H1 (cell line): ENCODE data around the gene CCDC15. TPM values are rescaled to one million over a fixed set of nuclear protein-coding genes. Genes with fewer than 3 reads are reported as not detected.

Experiments
- CTCF ChIA-PET: fragments of 300-600 bp; sonication (Branson Sonifier 250); formaldehyde crosslinking; loops from one replicate; lab custom pipeline; 2021; ENCODE audit not compliant: partially characterized antibody; lab: Charles Lee
- POLR2A ChIA-PET: fragments of 300-600 bp; sonication (Branson Sonifier 250); formaldehyde crosslinking; loops from one replicate; lab custom pipeline; 2021; ENCODE audit warnings: inconsistent platforms; ENCODE audit not compliant: partially characterized antibody; lab: Charles Lee
- DNase-seq, 2 experiments: peaks; one replicate each; pipeline versions ENCODE4 v3.0.0 to v3.0.0-alpha.2; 2010 to 2022; ENCODE audit warnings: low spot score in 2 of 2, low read depth in 1 of 2, mixed read lengths in 1 of 2
- FAIRE-seq: peaks from 2 replicates; lab custom pipeline; 2011; peaks lifted over from hg19 to GRCh38; lab: Jason Lieb, UNC
- H2AFZ ChIP-seq: 2 replicates; pipeline ENCODE4 v1.8.1; 2012; ENCODE audit warnings: low read length, inconsistent platforms
- H2AK5ac ChIP-seq: 2 replicates; pipeline ENCODE4 v1.6.1; 2013; ENCODE audit warnings: low read depth, low read length
- H2BK120ac ChIP-seq: replicated peaks from 2 replicates; pipeline ENCODE3; 2013; ENCODE audit warnings: low read depth, low read length, inconsistent platforms
- H2BK12ac ChIP-seq: 2 replicates; pipeline ENCODE4 v1.6.1; 2013; ENCODE audit warnings: low read depth, low read length
- H2BK15ac ChIP-seq: 2 replicates; pipeline ENCODE4 v1.6.1; 2013; ENCODE audit warnings: low read length
- H2BK20ac ChIP-seq: 2 replicates; pipeline ENCODE4 v1.6.1; 2013; ENCODE audit warnings: low read length
- H2BK5ac ChIP-seq: 2 replicates; pipeline ENCODE4 v1.6.1; 2013; ENCODE audit warnings: low read depth, low read length
- H3K14ac ChIP-seq: 2 replicates; pipeline ENCODE4 v1.6.1; 2013; ENCODE audit warnings: inconsistent platforms; ENCODE audit not compliant: insufficient read length
- H3K18ac ChIP-seq: 2 replicates; pipeline ENCODE4 v1.6.1; 2013; ENCODE audit warnings: low read length; ENCODE audit errors: extremely low read depth
- H3K23ac ChIP-seq: 2 replicates; pipeline ENCODE4 v1.6.1; 2013; ENCODE audit warnings: inconsistent platforms; ENCODE audit not compliant: insufficient read length
- H3K23me2 ChIP-seq: 2 replicates; pipeline ENCODE4 v1.6.1; 2013; ENCODE audit warnings: low read depth, low read length
- H3K27ac ChIP-seq: 2 replicates; pipeline ENCODE4 v1.6.1; 2011; ENCODE audit warnings: low read depth, low read length, inconsistent platforms
- H3K27me3 ChIP-seq, 4 experiments: replicated peaks in 1 of 4; 1 replicate in 1 of 4; 2 replicates in 3 of 4; pipeline versions ENCODE4 v1.6.1 to v1.8.1; 2011 to 2013; ENCODE audit warnings: low read length in 3 of 4, mild to moderate bottlenecking in 3 of 4, inconsistent platforms in 2 of 4, mixed read lengths in 2 of 4, moderate library complexity in 1 of 4; ENCODE audit not compliant: control insufficient read depth in 3 of 4, insufficient read depth in 3 of 4; ENCODE audit errors: extremely low read depth in 1 of 4
- H3K36me3 ChIP-seq, 4 experiments: 2 replicates each; pipeline versions ENCODE4 v1.6.1 to v1.8.1; 2011 to 2013; ENCODE audit warnings: mild to moderate bottlenecking in 4 of 4, low read length in 3 of 4, moderate library complexity in 2 of 4, control low read depth in 1 of 4, inconsistent platforms in 1 of 4; ENCODE audit not compliant: insufficient read depth in 4 of 4, control insufficient read depth in 2 of 4
- H3K4ac ChIP-seq: replicated peaks from 2 replicates; pipeline ENCODE3; 2013; ENCODE audit warnings: low read length, low read depth, mixed read lengths, inconsistent platforms; ENCODE audit not compliant: insufficient read length
- H3K4me1 ChIP-seq, 4 experiments: replicated peaks in 1 of 4; 1 replicate in 1 of 4; 2 replicates in 3 of 4; pipeline versions ENCODE4 v1.6.1 to v1.8.1; 2011 to 2013; ENCODE audit warnings: low read length in 3 of 4, inconsistent platforms in 2 of 4, mixed read lengths in 1 of 4; ENCODE audit not compliant: insufficient read depth in 4 of 4, control insufficient read depth in 3 of 4
- H3K4me2 ChIP-seq, 2 experiments: 2 replicates each; pipeline versions ENCODE4 v1.6.1 to v1.8.1; 2011 to 2013; ENCODE audit warnings: low read depth in 2 of 2, low read length in 2 of 2, control low read depth in 1 of 2, inconsistent platforms in 1 of 2, mild to moderate bottlenecking in 1 of 2; ENCODE audit not compliant: insufficient read depth in 1 of 2
- H3K4me3 ChIP-seq, 4 experiments: fragments of 200-600, 300-600 bp in 1 of 4; sonication (generic), shearing (Covaris generic), sonication (Bioruptor Twin) in 1 of 4; 2 replicates each; pipeline versions ENCODE4 v1.5.1 to v1.8.1; 2011 to 2016; ENCODE audit warnings: low read length in 4 of 4, low read depth in 3 of 4, control low read depth in 2 of 4, inconsistent platforms in 2 of 4, mild to moderate bottlenecking in 2 of 4, mixed read lengths in 1 of 4, moderate library complexity in 1 of 4; ENCODE audit not compliant: insufficient read depth in 2 of 4; ENCODE audit errors: extremely low read depth in 1 of 4
- H3K56ac ChIP-seq: replicated peaks from 2 replicates; pipeline ENCODE3; 2013; ENCODE audit warnings: low read depth, mild to moderate bottlenecking, mixed read lengths, low read length, inconsistent platforms; ENCODE audit not compliant: insufficient read length
- H3K79me1 ChIP-seq: 2 replicates; pipeline ENCODE4 v1.6.1; 2013; ENCODE audit warnings: low read depth, low read length, control low read depth
- H3K79me2 ChIP-seq, 2 experiments: 2 replicates each; pipeline versions ENCODE4 v1.6.1 to v1.8.1; 2012 to 2013; ENCODE audit warnings: low read length in 2 of 2, mild to moderate bottlenecking in 2 of 2, inconsistent platforms in 1 of 2; ENCODE audit not compliant: insufficient read depth in 2 of 2, control insufficient read depth in 1 of 2
- H3K9ac ChIP-seq, 4 experiments: replicated peaks in 1 of 4; 1 replicate in 1 of 4; 2 replicates in 3 of 4; pipeline versions ENCODE4 v1.6.1 to v1.8.1; 2011 to 2013; ENCODE audit warnings: low read depth in 3 of 4, low read length in 3 of 4, control low read depth in 2 of 4, mild to moderate bottlenecking in 2 of 4, moderate library complexity in 2 of 4, inconsistent platforms in 1 of 4; ENCODE audit errors: extremely low read depth in 1 of 4
- H3K9me3 ChIP-seq, 2 experiments: 2 replicates each; pipeline versions ENCODE4 v1.6.1 to v1.8.1; 2012 to 2013; ENCODE audit warnings: mild to moderate bottlenecking in 2 of 2, moderate library complexity in 2 of 2, control low read depth in 1 of 2, inconsistent platforms in 1 of 2, low read depth in 1 of 2, low read length in 1 of 2, mixed read lengths in 1 of 2; ENCODE audit not compliant: insufficient read depth in 2 of 2
- H4K20me1 ChIP-seq, 2 experiments: replicated peaks in 1 of 2; 2 replicates each; pipeline versions ENCODE3 to v1.8.1; 2011 to 2013; ENCODE audit warnings: inconsistent platforms in 2 of 2, low read length in 2 of 2, mild to moderate bottlenecking in 1 of 2; ENCODE audit not compliant: insufficient read depth in 2 of 2, control insufficient read depth in 1 of 2
- H4K5ac ChIP-seq: 2 replicates; pipeline ENCODE4 v1.6.1; 2013; ENCODE audit warnings: low read length, low read depth, mixed read lengths, inconsistent platforms; ENCODE audit not compliant: insufficient read length
- H4K8ac ChIP-seq: 2 replicates; pipeline ENCODE4 v1.8.0; 2013; ENCODE audit warnings: mild to moderate bottlenecking, moderate library complexity, low read length, inconsistent platforms; ENCODE audit not compliant: insufficient read depth; ENCODE audit errors: extremely low read depth
- H4K91ac ChIP-seq: replicated peaks from 2 replicates; pipeline ENCODE3; 2013; ENCODE audit warnings: low read length, mixed read lengths, inconsistent platforms; ENCODE audit not compliant: insufficient read length
- CBX5 ChIP-seq: fragments of 300-800, 300-1000 bp; sonication (generic); IDR thresholded peaks from 2 replicates; pipeline ENCODE4 v1.7.1; 2016; ENCODE audit warnings: antibody characterized with exemption, low read length, low read depth
- GTF2F1 ChIP-seq: IDR thresholded peaks from 2 replicates; pipeline ENCODE4 v1.6.1; 2012; ENCODE audit warnings: low read depth, low read length, improper control_type of control experiment, borderline replicate concordance
- HDAC6 ChIP-seq: IDR thresholded peaks from one replicate; pipeline ENCODE4 v1.7.1; 2012; ENCODE audit warnings: low read depth, mild to moderate bottlenecking, inconsistent platforms, low read length, moderate library complexity
- KDM4A ChIP-seq: IDR thresholded peaks from one replicate; pipeline ENCODE4 v1.7.1; 2012; ENCODE audit warnings: low read depth, mild to moderate bottlenecking, moderate library complexity, low read length, inconsistent platforms; ENCODE audit not compliant: severe bottlenecking
- RBBP5 ChIP-seq: IDR thresholded peaks from 2 replicates; pipeline ENCODE4 v1.7.1; 2012; ENCODE audit warnings: low read depth, mild to moderate bottlenecking, inconsistent platforms, low read length, moderate library complexity, borderline replicate concordance
- SIRT6 ChIP-seq: IDR thresholded peaks from one replicate; pipeline ENCODE4 v1.7.1; 2012; ENCODE audit warnings: low read length, inconsistent platforms
- TBP ChIP-seq: IDR thresholded peaks from 2 replicates; pipeline ENCODE4 v1.6.1; 2011; ENCODE audit warnings: low read depth, low read length, improper control_type of control experiment
- TEAD4 ChIP-seq: IDR thresholded peaks from 2 replicates; pipeline ENCODE4 v1.6.1; 2012; ENCODE audit warnings: low read depth, low read length, inconsistent platforms, mixed read lengths
- WGBS, 2 experiments: shearing (Covaris generic) in 1 of 2; methylation state at CpG; one replicate each; pipeline versions ENCODE4 v1.1.6 to v1.1.7; 2013 to 2015; ENCODE audit warnings: low lambda C conversion rate in 2 of 2, mixed read lengths in 2 of 2, inconsistent platforms in 1 of 2, low coverage in 1 of 2, missing lambda C conversion rate in 1 of 2; ENCODE audit not compliant: insufficient replicate concordance in 2 of 2, insufficient coverage in 1 of 2, insufficient read length in 1 of 2; ENCODE audit errors: extremely low coverage in 1 of 2, missing lambda C conversion rate in 1 of 2; 5-methylcytosine and 5-hydroxymethylcytosine counted together
- polyA plus RNA-seq, 7 experiments: library from polyadenylated mRNA; depleted of rRNA in 3 of 7; stranded (reverse) in 5 of 7; unstranded in 2 of 7; fragments of >200 nt in 5 of 7; fragments of 200-250 nt in 2 of 7; gene quantifications; 1 replicate in 5 of 7; 2 replicates in 1 of 7; 4 replicates in 1 of 7; pipeline versions ENCODE4 v1.2.1 to v1.2.3, GENCODE V29; 2011 to 2013; ENCODE audit warnings: missing spikeins in 2 of 7, mixed read lengths in 2 of 7
- total RNA-seq: library from RNA; stranded (reverse); fragmentation: NEBNext Ultra II Directional; extraction: Animal tissue kit (Norgen Biotek cat#: 25700); gene quantifications from 2 replicates; pipeline ENCODE4 v1.2.1, GENCODE V29; 2021
- TF ChIP-seq, protein P1 (sequence below): IDR thresholded peaks from 2 replicates; pipeline ENCODE4 v1.6.1; 2012; ENCODE audit warnings: inconsistent platforms
- TF ChIP-seq, protein P2 (sequence below): IDR thresholded peaks from 2 replicates; pipeline ENCODE4 v1.6.1; 2011; ENCODE audit warnings: low read length, improper control_type of control experiment

The CCDC15 gene
- total and polyA plus RNA-seq, 2 of the 8 experiments (the other 6 are each of a cell fraction or from before 2014, with no cell fraction given), result 1.5 to 3.1 TPM

DNA sequence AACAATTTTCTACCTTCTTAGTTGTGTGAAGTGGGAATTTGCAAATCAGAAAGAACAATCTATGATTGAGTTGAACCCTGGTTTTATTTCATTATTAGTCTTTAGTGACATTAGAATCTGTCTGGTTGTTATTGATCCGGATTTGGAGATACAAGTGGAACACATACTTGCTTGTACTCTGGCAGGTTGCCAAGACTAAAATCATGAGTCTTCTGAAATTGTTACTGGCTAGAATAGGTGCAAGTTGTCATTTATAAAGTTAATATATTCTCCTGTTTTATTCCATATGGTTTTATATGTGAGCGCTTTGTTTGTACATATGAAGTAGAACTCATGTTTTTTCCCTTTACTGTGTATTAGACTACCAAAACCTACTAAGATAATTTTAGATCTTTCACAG lies 23.0 kb downstream of the CCDC15 start:
- Histone ChIP-seq H3K9ac (no peak overlapping the region), H3K4me3 (no peak overlapping the region), H2BK15ac (no peak overlapping the region), H3K4me2 (no peak overlapping the region), H2BK120ac (no peak overlapping the region), H3K56ac (no peak overlapping the region), H4K91ac (no peak overlapping the region), H2BK5ac (no peak overlapping the region), H3K27ac (no peak overlapping the region), H3K4ac (no peak overlapping the region), H4K20me1 (no peaks in the 10 kb centered on the region), H2AFZ (no peak overlapping the region), H4K5ac (no peak overlapping the region), H3K14ac (no peak overlapping the region), H3K18ac (no peak overlapping the region), H3K9me3 (no peaks in the 10 kb centered on the region), H2AK5ac (no peak overlapping the region), H3K79me1 (no peaks in the 10 kb centered on the region), H3K36me3 (peaks cover 0 to under 1% (median 0%) of the 10 kb centered on the region in 4 experiments; a peak in 1 of 8 replicates), H3K23ac (no peak overlapping the region), H2BK12ac (no peak overlapping the region), H2BK20ac (no peak overlapping the region), H3K27me3 (no peaks in the 10 kb centered on the region), H3K79me2 (no peaks in the 10 kb centered on the region), H3K23me2 (no peaks in the 10 kb centered on the region), H3K4me1 (no peaks in the 10 kb centered on the region), H4K8ac (no peak overlapping the region)
- ChIA-PET POLR2A (no interaction called here), CTCF (no interaction called here)
- TF ChIP-seq CBX5, result no peak
- TF ChIP-seq TEAD4, result no peak
- no peak for TF ChIP-seq SIRT6
- no peak for TF ChIP-seq HDAC6
- no peak for TF ChIP-seq RBBP5
- TF ChIP-seq TBP, result no peak
- TF ChIP-seq, protein P1, sequence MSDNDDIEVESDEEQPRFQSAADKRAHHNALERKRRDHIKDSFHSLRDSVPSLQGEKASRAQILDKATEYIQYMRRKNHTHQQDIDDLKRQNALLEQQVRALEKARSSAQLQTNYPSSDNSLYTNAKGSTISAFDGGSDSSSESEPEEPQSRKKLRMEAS, result no peak
- TF ChIP-seq KDM4A, result no peak
- TF ChIP-seq GTF2F1, result no peak
- TF ChIP-seq, protein P2, sequence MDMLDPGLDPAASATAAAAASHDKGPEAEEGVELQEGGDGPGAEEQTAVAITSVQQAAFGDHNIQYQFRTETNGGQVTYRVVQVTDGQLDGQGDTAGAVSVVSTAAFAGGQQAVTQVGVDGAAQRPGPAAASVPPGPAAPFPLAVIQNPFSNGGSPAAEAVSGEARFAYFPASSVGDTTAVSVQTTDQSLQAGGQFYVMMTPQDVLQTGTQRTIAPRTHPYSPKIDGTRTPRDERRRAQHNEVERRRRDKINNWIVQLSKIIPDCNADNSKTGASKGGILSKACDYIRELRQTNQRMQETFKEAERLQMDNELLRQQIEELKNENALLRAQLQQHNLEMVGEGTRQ, result no peak
- WGBS, 2 experiments, result 91% methylated on average over 2 of the region's 2 CpGs; no CpG with 5 or more reads in 1 of the 2 experiments
- FAIRE-seq, result no peak
- DNase-seq, result no peak
